SU-DHL-6 (cell line): Measurements from ENCODE around the gene GDPGP1.

Experiments
- EZH2phosphoT487 ChIP-seq: fragments of 200-600 bp; sonication (generic), shearing (Covaris generic); conservative IDR thresholded peaks from 2 replicates; pipeline ENCODE4 v1.6.1; 2018; ENCODE audit warnings: mild to moderate bottlenecking, antibody characterized with exemption, low read length, moderate library complexity, mixed read lengths
- TF ChIP-seq, protein P1 (sequence below): fragments of 200-600 bp; sonication (generic); IDR thresholded peaks from one replicate; pipeline ENCODE4 v1.5.1; 2017; ENCODE audit warnings: antibody characterized with exemption, mild to moderate bottlenecking, low read length, moderate library complexity; ENCODE audit not compliant: insufficient read depth, poor library complexity, severe bottlenecking

DNA sequence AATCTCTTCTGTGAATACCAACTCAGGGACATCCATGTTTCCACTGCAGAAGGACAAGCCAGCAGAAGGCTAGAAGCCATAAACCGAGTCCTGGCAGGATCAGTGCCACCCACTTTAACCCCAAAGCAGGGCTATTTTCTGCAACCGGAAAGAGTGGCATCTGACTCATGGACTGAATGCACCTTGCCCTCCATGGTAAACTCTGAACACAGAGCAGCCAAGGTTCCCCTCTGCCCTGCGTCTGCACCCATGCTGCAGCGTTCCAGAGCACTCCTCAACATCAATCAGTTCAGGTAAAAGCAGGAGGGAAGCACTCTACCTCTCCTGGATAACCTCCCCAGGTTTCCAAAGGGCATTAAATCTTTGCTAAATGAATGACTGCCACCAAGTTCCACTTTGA, 30.7 kb downstream of the GDPGP1 start:
- TF ChIP-seq, protein P1, sequence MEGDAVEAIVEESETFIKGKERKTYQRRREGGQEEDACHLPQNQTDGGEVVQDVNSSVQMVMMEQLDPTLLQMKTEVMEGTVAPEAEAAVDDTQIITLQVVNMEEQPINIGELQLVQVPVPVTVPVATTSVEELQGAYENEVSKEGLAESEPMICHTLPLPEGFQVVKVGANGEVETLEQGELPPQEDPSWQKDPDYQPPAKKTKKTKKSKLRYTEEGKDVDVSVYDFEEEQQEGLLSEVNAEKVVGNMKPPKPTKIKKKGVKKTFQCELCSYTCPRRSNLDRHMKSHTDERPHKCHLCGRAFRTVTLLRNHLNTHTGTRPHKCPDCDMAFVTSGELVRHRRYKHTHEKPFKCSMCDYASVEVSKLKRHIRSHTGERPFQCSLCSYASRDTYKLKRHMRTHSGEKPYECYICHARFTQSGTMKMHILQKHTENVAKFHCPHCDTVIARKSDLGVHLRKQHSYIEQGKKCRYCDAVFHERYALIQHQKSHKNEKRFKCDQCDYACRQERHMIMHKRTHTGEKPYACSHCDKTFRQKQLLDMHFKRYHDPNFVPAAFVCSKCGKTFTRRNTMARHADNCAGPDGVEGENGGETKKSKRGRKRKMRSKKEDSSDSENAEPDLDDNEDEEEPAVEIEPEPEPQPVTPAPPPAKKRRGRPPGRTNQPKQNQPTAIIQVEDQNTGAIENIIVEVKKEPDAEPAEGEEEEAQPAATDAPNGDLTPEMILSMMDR = no peak
- TF ChIP-seq EZH2phosphoT487 = no peak
